GM12801 (cell line): ENCODE measurements around the gene EHD4.

ENCODE experiments used
- CTCF ChIP-seq: IDR thresholded peaks from one replicate; pipeline ENCODE4 v1.5.1; 2011; ENCODE audit warnings: control low read depth; ENCODE audit not compliant: insufficient read length; ENCODE audit errors: extremely low read depth

EHD4 gene

GRCh38 chr15:41975669-41976068, 3.3 kb upstream of the EHD4 start:
- TF ChIP-seq CTCF, result no peak

- no peak for TF ChIP-seq CTCF
These were observed 1.7 kb upstream of the EHD4 start for GRCh38 chr15:41974041-41974440.

GRCh38 chr15:41971895-41972252, 483 bp downstream of the EHD4 start:
- TF ChIP-seq CTCF, result no peak

- no peak for TF ChIP-seq CTCF
These were observed 1.1 kb downstream of the EHD4 start for GRCh38 chr15:41971089-41971894.

- TF ChIP-seq CTCF, result no peak
These were observed 1.9 kb downstream of the EHD4 start for GRCh38 chr15:41970456-41970855.

- TF ChIP-seq CTCF, result no peak
These were observed 2.4 kb downstream of the EHD4 start for GRCh38 chr15:41969851-41970431.

GRCh38 chr15:41968701-41969100, 3.7 kb downstream of the EHD4 start:
- no peak for TF ChIP-seq CTCF
